ENCODE results near the gene TLE4.

DNA sequence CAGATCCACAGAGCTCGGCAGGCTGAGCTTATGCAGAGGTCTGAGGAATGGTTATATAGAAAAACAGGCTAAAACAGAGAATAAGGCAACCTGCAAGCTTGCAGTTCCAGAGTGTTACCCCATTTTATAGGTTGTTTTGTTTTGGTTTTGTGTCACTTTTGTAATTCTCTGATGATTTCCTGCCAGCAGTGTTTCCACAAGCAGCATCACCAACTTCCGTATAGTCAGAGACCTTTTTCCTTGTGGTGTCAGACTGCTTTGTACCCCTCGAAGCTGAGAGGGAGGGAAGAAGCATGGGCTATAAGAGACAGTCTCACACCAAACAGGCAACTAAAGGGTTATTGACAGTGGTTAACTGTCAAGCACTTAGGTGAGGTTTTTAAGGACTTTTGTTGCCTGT is 61.8 kb downstream of the TLE4 start:
- TF ChIP-seq, protein P1, sequence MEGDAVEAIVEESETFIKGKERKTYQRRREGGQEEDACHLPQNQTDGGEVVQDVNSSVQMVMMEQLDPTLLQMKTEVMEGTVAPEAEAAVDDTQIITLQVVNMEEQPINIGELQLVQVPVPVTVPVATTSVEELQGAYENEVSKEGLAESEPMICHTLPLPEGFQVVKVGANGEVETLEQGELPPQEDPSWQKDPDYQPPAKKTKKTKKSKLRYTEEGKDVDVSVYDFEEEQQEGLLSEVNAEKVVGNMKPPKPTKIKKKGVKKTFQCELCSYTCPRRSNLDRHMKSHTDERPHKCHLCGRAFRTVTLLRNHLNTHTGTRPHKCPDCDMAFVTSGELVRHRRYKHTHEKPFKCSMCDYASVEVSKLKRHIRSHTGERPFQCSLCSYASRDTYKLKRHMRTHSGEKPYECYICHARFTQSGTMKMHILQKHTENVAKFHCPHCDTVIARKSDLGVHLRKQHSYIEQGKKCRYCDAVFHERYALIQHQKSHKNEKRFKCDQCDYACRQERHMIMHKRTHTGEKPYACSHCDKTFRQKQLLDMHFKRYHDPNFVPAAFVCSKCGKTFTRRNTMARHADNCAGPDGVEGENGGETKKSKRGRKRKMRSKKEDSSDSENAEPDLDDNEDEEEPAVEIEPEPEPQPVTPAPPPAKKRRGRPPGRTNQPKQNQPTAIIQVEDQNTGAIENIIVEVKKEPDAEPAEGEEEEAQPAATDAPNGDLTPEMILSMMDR (IDR thresholded peaks at IDR 0.05; ENCODE audit: insufficient read depth, low read depth, low read length): no peak
- no peak for TF ChIP-seq EZH2 (IDR thresholded peaks at IDR 0.05; ENCODE audit: insufficient read depth, low read length)
